ENCODE data around the gene AP4B1. TPM values are rescaled to one million over a fixed set of nuclear protein-coding genes. Genes with fewer than 3 reads are reported as not detected.

The AP4B1 gene
- total RNA-seq, 6 donors from 2014 or later = 6.2 to 29.3 (median 14.0) TPM

DNA sequence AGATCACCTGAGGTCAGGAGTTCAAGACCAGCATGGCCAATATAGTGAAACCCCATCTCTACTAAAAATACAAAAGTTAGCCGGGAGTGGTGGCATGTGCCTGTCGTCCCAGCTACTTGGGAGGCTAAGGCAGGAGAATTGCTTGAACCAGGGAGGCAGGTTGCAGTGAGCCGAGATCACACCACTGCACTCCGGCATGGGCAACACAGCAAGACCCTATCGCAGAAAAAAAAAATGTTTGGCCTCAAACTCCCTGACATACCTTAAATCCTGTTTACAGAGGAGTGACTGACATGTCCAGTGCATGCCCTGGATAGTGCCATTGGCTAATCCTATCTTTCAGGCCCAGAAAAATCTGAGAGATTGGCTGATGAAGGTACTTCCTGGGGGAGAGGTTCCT, 12.4 kb upstream of the AP4B1 start:
- peaks cover 0 to 2% (median under 1%) of the 10 kb centered on the region in 4 donors for H3K36me3 ChIP-seq
- peaks cover 0 to 14% (median 3%) of the 10 kb centered on the region in 4 donors for H3K4me1 ChIP-seq
- 93 to 95% methylated on average over 5 of the region's 5 CpGs for WGBS, 2 donors
- H3K9me3 ChIP-seq = no peaks in the 10 kb centered on the region
- TF ChIP-seq EP300 (IDR thresholded peaks at IDR 0.05) (no peak), POLR2A (IDR thresholded peaks at IDR 0.05) (no peak), POLR2AphosphoS5 (IDR thresholded peaks at IDR 0.05) (no peak)
- TF ChIP-seq, protein P1, sequence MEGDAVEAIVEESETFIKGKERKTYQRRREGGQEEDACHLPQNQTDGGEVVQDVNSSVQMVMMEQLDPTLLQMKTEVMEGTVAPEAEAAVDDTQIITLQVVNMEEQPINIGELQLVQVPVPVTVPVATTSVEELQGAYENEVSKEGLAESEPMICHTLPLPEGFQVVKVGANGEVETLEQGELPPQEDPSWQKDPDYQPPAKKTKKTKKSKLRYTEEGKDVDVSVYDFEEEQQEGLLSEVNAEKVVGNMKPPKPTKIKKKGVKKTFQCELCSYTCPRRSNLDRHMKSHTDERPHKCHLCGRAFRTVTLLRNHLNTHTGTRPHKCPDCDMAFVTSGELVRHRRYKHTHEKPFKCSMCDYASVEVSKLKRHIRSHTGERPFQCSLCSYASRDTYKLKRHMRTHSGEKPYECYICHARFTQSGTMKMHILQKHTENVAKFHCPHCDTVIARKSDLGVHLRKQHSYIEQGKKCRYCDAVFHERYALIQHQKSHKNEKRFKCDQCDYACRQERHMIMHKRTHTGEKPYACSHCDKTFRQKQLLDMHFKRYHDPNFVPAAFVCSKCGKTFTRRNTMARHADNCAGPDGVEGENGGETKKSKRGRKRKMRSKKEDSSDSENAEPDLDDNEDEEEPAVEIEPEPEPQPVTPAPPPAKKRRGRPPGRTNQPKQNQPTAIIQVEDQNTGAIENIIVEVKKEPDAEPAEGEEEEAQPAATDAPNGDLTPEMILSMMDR (IDR thresholded peaks at IDR 0.05) = no peak
- DNase-seq (no peak), ATAC-seq (ENCODE audit: low FRiP score in 2 of 2) (no peak)
- H3K4me3 ChIP-seq = no peak overlapping the region
- H3K27ac ChIP-seq = no peak overlapping the region
- H3K27me3 ChIP-seq = no peaks in the 10 kb centered on the region

DNA sequence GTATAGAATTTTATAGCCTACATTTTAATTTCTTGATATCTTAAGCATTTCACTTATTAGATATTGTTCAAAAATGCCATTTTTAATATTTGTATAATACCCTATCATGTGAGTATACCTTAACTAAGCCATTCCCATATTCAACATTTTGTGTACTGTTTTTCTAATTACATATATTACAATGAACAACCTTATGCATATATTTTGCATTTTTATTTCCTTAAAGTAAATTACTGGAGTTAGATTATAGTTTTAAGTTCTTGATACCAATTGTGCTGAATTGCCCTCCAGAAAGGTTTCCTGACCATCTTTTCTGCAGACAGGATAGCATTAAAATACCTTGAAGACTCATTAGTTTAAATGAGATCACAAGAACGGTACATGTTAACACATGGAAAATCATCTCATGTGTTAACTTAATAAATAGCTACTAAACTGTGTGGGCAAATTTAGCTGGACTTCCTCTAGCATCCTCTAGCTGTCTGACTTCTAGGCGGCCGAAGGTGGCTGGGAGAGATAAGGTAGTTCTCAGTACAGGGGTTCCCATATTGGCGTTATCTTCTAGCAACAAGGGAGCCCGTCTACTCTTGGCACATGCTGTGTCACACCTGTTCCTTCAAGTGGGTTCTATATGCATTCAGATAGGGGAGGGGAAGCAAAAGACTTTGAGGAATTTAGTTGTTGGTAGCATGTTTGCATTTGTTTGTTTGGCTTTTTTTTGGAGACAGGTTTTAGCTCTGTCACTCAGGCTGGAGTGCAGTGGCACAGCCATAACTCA, 9.5 kb upstream of the AP4B1 start:
- Histone ChIP-seq H3K27ac (peak overlapping the region in 1 of 4 donors; percentile 73), H3K27me3 (no peaks in the 10 kb centered on the region), H3K9me3 (no peaks in the 10 kb centered on the region), H3K4me1 (peaks cover 0 to 14% (median 3%) of the 10 kb centered on the region in 4 donors), H3K4me3 (no peak overlapping the region), H3K36me3 (peaks cover 4 to 21% (median 11%) of the 10 kb centered on the region in 4 donors)
- 65 to 74% methylated on average over 5 of the region's 5 CpGs for WGBS, 2 donors
- DNase-seq (no peak), ATAC-seq (ENCODE audit: low FRiP score in 2 of 2) (no peak)
- TF ChIP-seq POLR2A (IDR thresholded peaks at IDR 0.05) = no peak
- no peak for TF ChIP-seq POLR2AphosphoS5 (IDR thresholded peaks at IDR 0.05)
- no peak for TF ChIP-seq EP300 (IDR thresholded peaks at IDR 0.05)
- TF ChIP-seq, protein P1 (IDR thresholded peaks at IDR 0.05) = no peak

DNA sequence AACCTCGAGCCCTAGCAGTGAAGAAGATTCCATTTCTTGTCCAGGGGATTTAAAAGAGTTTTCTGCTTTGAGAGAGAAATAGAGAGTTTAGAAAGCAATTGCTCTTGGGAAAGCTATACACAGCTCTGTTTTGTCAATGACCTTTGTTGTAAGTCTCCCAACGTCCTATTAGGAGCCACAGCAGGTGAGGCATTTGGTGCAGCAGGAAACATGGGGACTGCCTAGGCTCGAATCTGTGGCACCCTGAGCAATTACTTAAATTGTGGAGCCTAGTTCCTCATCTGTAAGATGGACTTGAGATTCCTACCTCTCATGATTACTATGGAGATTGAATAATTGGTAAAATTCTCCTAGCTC, 8.7 kb upstream of the AP4B1 start:
- Histone ChIP-seq H3K27me3 (no peaks in the 10 kb centered on the region), H3K36me3 (peaks cover 6 to 29% (median 15%) of the 10 kb centered on the region in 4 donors), H3K27ac (peak overlapping the region; percentile 51 to 73 (median 65)), H3K9me3 (no peaks in the 10 kb centered on the region), H3K4me3 (no peak overlapping the region), H3K4me1 (peaks cover 0 to 14% (median 3%) of the 10 kb centered on the region in 4 donors)
- WGBS, 2 donors = 47 to 57% methylated on average over 3 of the region's 3 CpGs
- no peak for ATAC-seq (ENCODE audit: low FRiP score in 2 of 2)
- DNase-seq = no peak
- no peak for TF ChIP-seq POLR2AphosphoS5 (IDR thresholded peaks at IDR 0.05)

DNA sequence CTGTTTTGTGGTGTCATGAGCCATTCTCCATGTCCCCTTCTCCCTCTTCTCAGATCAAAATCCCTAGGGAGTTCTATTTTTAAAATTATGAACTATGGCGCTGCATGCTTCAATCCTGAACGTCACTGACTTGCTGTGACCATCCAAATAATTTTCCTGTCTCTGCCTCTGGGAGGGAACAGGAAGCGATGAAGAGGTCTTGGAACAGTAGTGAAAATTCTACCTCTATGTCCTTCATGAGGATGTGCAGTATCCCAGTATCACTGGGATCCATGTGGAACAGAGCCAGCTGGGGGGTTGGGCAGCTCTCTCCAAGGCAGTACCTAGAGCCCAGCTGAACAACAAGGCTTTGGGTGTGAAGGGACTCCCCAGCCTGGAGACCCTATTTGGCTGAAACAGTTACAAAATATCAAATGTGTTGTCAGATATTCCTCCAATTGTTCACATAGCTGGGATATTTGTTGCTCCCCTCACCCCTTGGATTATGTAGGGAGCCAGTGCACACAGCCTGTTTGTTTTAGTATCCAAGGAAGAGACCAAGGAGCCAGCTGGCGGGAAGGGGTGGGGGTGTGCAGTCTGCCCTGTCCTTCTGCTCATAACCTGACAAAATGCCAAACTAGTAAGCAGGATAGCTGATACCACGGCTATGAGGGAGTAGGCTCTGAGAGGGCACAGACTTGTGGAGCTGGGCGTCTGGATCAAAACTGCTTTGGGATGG, 8.2 kb upstream of the AP4B1 start:
- 46 to 62% methylated on average over 6 of the region's 6 CpGs for WGBS, 2 donors
- Histone ChIP-seq H3K4me3 (no peak overlapping the region), H3K27ac (peak overlapping the region; percentile 51 to 73 (median 65)), H3K27me3 (no peaks in the 10 kb centered on the region), H3K9me3 (no peaks in the 10 kb centered on the region), H3K36me3 (peaks cover 6 to 34% (median 16%) of the 10 kb centered on the region in 4 donors), H3K4me1 (peaks cover 0 to 14% (median 3%) of the 10 kb centered on the region in 4 donors)
- TF ChIP-seq POLR2AphosphoS5 (IDR thresholded peaks at IDR 0.05) (no peak), EP300 (IDR thresholded peaks at IDR 0.05) (no peak), POLR2A (IDR thresholded peaks at IDR 0.05) (no peak)
- TF ChIP-seq, protein P1 (IDR thresholded peaks at IDR 0.05) = no peak
- no peak for DNase-seq
- ATAC-seq (ENCODE audit: low FRiP score in 2 of 2) = peak; percentile 77 to 81

DNA sequence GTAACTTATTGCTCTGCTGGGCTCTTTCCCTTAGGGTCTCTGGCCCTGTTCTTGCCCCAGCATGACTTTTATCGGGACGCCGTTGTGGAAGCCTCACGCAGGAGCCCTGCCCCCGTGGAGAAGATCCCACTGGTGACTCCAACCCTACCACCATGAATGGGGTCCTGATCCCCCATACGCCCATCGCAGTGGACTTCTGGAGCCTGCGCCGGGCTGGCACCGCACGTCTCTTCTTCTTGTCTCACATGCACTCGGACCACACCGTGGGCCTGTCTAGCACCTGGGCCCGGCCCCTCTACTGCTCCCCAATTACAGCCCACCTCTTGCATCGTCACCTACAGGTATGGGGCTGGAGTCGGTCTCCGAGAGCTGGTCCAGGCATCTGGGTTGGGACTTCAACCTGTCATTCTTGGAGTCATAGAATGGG, 849 bp upstream of the AP4B1 start:
- Histone ChIP-seq H3K4me1 (peaks cover 16 to 37% (median 17%) of the 10 kb centered on the region in 4 donors), H3K27me3 (no peaks in the 10 kb centered on the region), H3K4me3 (peak overlapping the region; percentile 59 to 92 (median 80)), H3K9me3 (no peaks in the 10 kb centered on the region), H3K36me3 (peaks cover 0 to 31% (median 9%) of the 10 kb centered on the region in 4 donors), H3K27ac (peak overlapping the region; percentile 89 to 93 (median 92))
- ATAC-seq (ENCODE audit: low FRiP score in 2 of 2) (peak in 1 of 2 donors; percentile 1), DNase-seq (peak in 1 of 2 donors; percentile 33)
- 0 to 2% methylated on average over 10 to 15 of the region's 17 CpGs for WGBS, 2 donors
- peak in 1 of 4 donors; percentile 57 for TF ChIP-seq POLR2A (IDR thresholded peaks at IDR 0.05)
- no peak for TF ChIP-seq POLR2AphosphoS5 (IDR thresholded peaks at IDR 0.05)
